RWPE2 (cell line): ENCODE data around the gene IL36G.

ENCODE experiments used
- ATAC-seq: fragments of 200-7000 bp; cut with Tn5 transposase; 3 replicates; pipeline ENCODE4 v1.9.1; 2021; ENCODE audit warnings: low read depth
- DNase-seq: peaks from one replicate; pipeline ENCODE4 v3.0.0-alpha.2; 2020; ENCODE audit warnings: low spot score
- H3K27ac ChIP-seq: fragments of 450-650 bp; 2 replicates; pipeline ENCODE4 v1.5.1; 2017; ENCODE audit warnings: mild to moderate bottlenecking; ENCODE audit not compliant: poor library complexity, severe bottlenecking
- H3K27me3 ChIP-seq: fragments of 250-450 bp; sonication (Bioruptor Pico); 2 replicates; pipeline ENCODE4 v1.5.1; 2021; ENCODE audit warnings: mild to moderate bottlenecking, moderate library complexity; ENCODE audit not compliant: insufficient read depth, poor library complexity, severe bottlenecking
- H3K36me3 ChIP-seq: fragments of 250-450 bp; sonication (Bioruptor Pico); 2 replicates; pipeline ENCODE4 v1.5.1; 2020; ENCODE audit warnings: low read depth, mild to moderate bottlenecking, moderate library complexity
- H3K4me1 ChIP-seq: fragments of 250-450 bp; sonication (Bioruptor Pico); 2 replicates; pipeline ENCODE4 v1.5.1; 2021; ENCODE audit warnings: mild to moderate bottlenecking, moderate library complexity; ENCODE audit not compliant: insufficient read depth, poor library complexity, severe bottlenecking
- H3K4me3 ChIP-seq: fragments of 250-450 bp; sonication (Bioruptor Pico); 2 replicates; pipeline ENCODE4 v1.5.1; 2021; ENCODE audit warnings: mild to moderate bottlenecking, moderate library complexity; ENCODE audit not compliant: severe bottlenecking
- H3K9me3 ChIP-seq: fragments of 250-450 bp; sonication (Bioruptor Pico); 2 replicates; pipeline ENCODE4 v1.5.1; 2021; ENCODE audit warnings: mild to moderate bottlenecking, moderate library complexity; ENCODE audit not compliant: severe bottlenecking
- TF ChIP-seq, protein P1 (sequence below): fragments of 450-650 bp; IDR thresholded peaks from one replicate; pipeline ENCODE4 v1.5.1; 2017; ENCODE audit warnings: mild to moderate bottlenecking, moderate library complexity; ENCODE audit not compliant: poor library complexity, severe bottlenecking

The IL36G gene

DNA sequence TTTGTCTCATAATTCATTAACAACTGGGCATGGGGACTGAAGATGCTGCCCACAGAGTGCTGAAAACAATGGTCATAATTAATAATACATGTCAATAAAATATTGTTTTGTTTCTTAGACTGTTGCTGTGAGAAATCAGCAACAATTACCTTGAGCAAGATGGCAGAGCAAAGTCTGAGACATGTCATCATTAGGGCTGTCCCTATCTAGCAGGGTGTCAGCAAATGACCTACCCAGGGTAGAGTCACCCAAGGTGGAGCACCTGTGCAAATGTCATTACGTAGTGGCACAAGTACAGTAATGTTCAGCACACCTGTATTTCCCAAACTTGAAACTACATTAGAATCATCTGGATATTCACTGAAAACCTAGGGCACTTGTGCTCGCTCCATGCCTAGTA lies 16.8 kb downstream of the IL36G start:
- Histone ChIP-seq H3K4me3 (no peak overlapping the region), H3K9me3 (peaks cover 2% of the 10 kb centered on the region), H3K4me1 (no peaks in the 10 kb centered on the region), H3K36me3 (no peaks in the 10 kb centered on the region), H3K27me3 (no peaks in the 10 kb centered on the region), H3K27ac (no peak overlapping the region)
- ATAC-seq (no peak), DNase-seq (no peak)
- TF ChIP-seq, protein P1, sequence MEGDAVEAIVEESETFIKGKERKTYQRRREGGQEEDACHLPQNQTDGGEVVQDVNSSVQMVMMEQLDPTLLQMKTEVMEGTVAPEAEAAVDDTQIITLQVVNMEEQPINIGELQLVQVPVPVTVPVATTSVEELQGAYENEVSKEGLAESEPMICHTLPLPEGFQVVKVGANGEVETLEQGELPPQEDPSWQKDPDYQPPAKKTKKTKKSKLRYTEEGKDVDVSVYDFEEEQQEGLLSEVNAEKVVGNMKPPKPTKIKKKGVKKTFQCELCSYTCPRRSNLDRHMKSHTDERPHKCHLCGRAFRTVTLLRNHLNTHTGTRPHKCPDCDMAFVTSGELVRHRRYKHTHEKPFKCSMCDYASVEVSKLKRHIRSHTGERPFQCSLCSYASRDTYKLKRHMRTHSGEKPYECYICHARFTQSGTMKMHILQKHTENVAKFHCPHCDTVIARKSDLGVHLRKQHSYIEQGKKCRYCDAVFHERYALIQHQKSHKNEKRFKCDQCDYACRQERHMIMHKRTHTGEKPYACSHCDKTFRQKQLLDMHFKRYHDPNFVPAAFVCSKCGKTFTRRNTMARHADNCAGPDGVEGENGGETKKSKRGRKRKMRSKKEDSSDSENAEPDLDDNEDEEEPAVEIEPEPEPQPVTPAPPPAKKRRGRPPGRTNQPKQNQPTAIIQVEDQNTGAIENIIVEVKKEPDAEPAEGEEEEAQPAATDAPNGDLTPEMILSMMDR = no peak

DNA sequence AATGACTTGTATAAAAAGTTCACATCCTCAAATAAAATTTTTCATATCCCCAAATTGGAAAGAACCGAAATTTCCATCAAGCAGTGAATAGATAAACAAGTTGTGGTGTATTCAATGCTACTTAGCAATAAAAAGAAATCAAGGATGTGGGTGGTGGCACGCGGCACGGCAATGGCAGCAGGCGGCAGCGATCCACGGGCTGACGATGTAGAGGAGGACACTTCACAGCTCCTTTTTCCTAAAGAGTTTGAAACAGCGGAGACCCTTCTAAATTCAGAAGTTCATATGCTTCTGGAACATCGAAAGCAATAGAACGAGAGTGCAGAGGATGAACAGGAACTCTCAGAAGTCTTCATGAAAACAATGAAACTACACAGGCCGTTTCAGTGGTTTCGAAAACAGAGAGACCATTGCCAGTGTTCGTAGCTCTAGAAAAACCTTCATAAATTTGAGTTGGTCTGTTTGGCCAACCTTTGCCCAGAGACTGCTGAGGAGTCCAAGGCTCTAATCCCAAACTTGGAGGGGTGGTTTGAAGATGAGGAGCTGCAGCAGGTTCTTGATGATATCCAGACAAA lies 17.6 kb downstream of the IL36G start:
- ATAC-seq = no peak
- no peak overlapping the region for H3K27ac ChIP-seq

DNA sequence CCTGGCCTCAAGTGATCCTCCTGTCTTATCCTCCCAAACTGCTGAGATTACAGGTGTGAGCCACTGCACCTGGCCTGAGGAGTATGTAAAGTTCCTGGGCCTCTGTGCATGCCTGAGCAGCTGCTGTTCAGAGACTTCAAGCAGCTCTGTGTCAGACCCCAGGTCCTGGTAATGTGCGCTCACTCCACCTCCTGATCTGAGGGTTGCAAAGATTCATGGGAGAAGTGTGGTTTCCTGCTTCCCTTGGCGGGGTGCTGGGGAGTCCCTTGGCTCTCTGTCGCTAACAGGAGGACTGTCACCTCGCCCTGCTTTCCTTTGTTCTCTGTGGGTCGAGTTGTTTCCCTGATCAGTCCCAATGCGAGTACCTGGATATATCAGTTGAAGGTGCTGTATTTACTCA lies 18.8 kb downstream of the IL36G start:
- TF ChIP-seq, protein P1 = no peak
- ATAC-seq (no peak), DNase-seq (no peak)
- Histone ChIP-seq H3K4me1 (no peaks in the 10 kb centered on the region), H3K27ac (no peak overlapping the region), H3K36me3 (no peaks in the 10 kb centered on the region), H3K4me3 (no peak overlapping the region), H3K27me3 (no peaks in the 10 kb centered on the region), H3K9me3 (peaks cover 2% of the 10 kb centered on the region)

More for the DNA sequence above, 17.6 kb downstream of the IL36G start:
- H3K36me3 ChIP-seq = no peaks in the 10 kb centered on the region
- TF ChIP-seq, protein P1 = no peak
- DNase-seq = no peak
- H3K9me3 ChIP-seq = peaks cover 2% of the 10 kb centered on the region
- no peaks in the 10 kb centered on the region for H3K27me3 ChIP-seq
- no peak overlapping the region for H3K4me3 ChIP-seq
- H3K4me1 ChIP-seq = no peaks in the 10 kb centered on the region

DNA sequence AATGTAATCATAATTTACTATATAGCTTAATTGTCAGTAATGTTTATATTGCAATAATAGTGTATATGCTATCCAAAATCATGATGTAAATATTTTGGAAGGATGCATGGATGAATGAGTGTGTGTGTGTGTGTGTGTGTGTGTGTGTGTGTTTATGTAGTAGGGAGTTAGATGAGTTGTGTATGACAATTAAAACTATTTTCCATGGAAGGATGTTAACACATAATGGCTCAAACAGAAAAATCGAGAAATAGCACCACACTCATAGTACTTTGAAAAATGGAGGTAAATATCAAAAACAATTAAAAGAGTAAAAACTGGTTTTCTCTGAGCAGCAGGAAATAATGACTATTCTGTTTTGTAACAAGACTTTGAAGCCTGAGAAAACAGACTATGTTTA lies 19.3 kb downstream of the IL36G start:
- TF ChIP-seq, protein P1 = no peak
- H3K9me3 ChIP-seq = peaks cover 2% of the 10 kb centered on the region

DNA sequence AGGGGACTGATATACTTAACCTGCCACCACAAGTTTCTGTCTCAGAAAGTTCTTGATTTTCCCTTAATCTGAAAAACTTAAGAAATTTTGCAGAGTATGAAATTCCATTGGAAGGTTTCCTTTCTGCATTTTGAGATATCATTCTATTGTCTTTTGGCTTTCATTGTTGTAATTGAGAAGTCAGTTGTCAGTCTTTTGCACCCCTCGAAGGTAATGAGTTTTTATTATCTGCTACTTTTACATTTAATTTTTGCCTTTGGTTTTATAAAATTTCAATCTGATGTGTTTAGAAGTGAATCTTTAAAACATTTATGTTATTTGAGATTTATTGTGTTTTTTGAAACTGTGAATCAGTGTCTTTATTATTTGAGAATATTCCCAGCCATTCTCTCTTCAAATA lies 22.6 kb downstream of the IL36G start:
- Histone ChIP-seq H3K36me3 (no peaks in the 10 kb centered on the region), H3K4me1 (no peaks in the 10 kb centered on the region), H3K27me3 (no peaks in the 10 kb centered on the region), H3K9me3 (no peaks in the 10 kb centered on the region), H3K27ac (no peak overlapping the region), H3K4me3 (no peak overlapping the region)
- ATAC-seq (no peak), DNase-seq (no peak)
- TF ChIP-seq, protein P1 = no peak

More for the DNA sequence above, 19.3 kb downstream of the IL36G start:
- DNase-seq (no peak), ATAC-seq (no peak)
- Histone ChIP-seq H3K27ac (no peak overlapping the region), H3K27me3 (no peaks in the 10 kb centered on the region), H3K4me1 (no peaks in the 10 kb centered on the region), H3K36me3 (no peaks in the 10 kb centered on the region), H3K4me3 (no peak overlapping the region)
